Colonic mucosa (tissue), 4 donors: Measurements from ENCODE around the gene PSMD11. TPM values are rescaled to one million over a fixed set of nuclear protein-coding genes. Genes with fewer than 3 reads are reported as not detected.

Source experiments
- DNase-seq: peaks from one replicate; pipeline ENCODE4 v3.0.0-alpha.2; 2020
- H3K27ac ChIP-seq: fragments of 200-600 bp; one replicate; pipeline ENCODE4 v1.8.0; 2021
- H3K27me3 ChIP-seq: fragments of 200-600 bp; one replicate; pipeline ENCODE4 v1.8.0; 2021
- H3K36me3 ChIP-seq: fragments of 200-600 bp; one replicate; pipeline ENCODE4 v1.8.0; 2021
- H3K4me1 ChIP-seq: fragments of 200-600 bp; one replicate; pipeline ENCODE4 v1.8.0; 2021; ENCODE audit warnings: mild to moderate bottlenecking
- H3K4me3 ChIP-seq: fragments of 200-600 bp; one replicate; pipeline ENCODE4 v1.8.0; 2021
- H3K9ac ChIP-seq, 2 donors: one replicate each; pipeline ENCODE4 v1.7.0; 2013; ENCODE audit warnings: control low read depth in 2 of 2, low read depth in 2 of 2, low read length in 2 of 2
- H3K9me3 ChIP-seq: fragments of 200-600 bp; one replicate; pipeline ENCODE4 v1.8.0; 2021
- intact Hi-C: fragments of 100-400 bp; cut with DNase I; formaldehyde crosslinking; loops from one replicate; pipeline ENCODE4 v1.14.1; 2022
- total RNA-seq, 2 donors: library from RNA; stranded (reverse); fragmentation: NEBNext Ultra II Directional in 1 of 2; extraction: Animal tissue kit (Norgen Biotek cat#: 25700) in 1 of 2; gene quantifications; one replicate each; pipeline ENCODE4 v1.2.1, GENCODE V29; 2021
- TF ChIP-seq, protein P1 (sequence below): fragments of 200-600 bp; IDR thresholded peaks from one replicate; pipeline ENCODE4 v1.8.0; 2022; ENCODE audit warnings: antibody characterized with exemption, mild to moderate bottlenecking
- donor health status: healthy.
- donor health status: DM: no; HTN: no; CAD: no.
- donor health status: DM: no; HTN: no; CAD: no.

PSMD11 gene
- total RNA-seq, 2 donors from 2014 or later: 81.2 to 117 TPM

DNA sequence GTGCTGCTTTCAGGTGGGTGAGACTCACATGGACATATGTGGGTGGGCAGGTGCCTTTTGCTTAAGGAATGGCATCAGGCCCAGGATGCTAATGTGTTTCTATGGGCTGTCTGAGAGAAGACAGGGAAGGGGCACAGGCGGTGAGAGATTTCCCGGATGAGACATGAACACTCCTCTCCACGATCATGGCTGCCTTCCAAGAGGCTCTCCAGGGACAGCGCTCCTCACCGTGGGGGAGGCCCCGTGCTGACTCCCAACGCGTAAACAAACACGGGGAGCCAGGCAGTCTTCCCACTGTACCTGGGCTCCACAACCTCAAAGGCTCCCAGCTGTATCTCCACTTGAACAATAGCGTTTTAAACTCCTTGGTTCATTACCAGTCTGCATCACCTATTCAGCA is 85.3 kb downstream of the PSMD11 start:
- Histone ChIP-seq H3K4me3 (no peak overlapping the region), H3K9ac (no peak overlapping the region), H3K27me3 (no peaks in the 10 kb centered on the region), H3K4me1 (no peaks in the 10 kb centered on the region), H3K27ac (no peak overlapping the region), H3K36me3 (no peaks in the 10 kb centered on the region), H3K9me3 (no peaks in the 10 kb centered on the region)
- intact Hi-C loops: no loop called here
- TF ChIP-seq, protein P1, sequence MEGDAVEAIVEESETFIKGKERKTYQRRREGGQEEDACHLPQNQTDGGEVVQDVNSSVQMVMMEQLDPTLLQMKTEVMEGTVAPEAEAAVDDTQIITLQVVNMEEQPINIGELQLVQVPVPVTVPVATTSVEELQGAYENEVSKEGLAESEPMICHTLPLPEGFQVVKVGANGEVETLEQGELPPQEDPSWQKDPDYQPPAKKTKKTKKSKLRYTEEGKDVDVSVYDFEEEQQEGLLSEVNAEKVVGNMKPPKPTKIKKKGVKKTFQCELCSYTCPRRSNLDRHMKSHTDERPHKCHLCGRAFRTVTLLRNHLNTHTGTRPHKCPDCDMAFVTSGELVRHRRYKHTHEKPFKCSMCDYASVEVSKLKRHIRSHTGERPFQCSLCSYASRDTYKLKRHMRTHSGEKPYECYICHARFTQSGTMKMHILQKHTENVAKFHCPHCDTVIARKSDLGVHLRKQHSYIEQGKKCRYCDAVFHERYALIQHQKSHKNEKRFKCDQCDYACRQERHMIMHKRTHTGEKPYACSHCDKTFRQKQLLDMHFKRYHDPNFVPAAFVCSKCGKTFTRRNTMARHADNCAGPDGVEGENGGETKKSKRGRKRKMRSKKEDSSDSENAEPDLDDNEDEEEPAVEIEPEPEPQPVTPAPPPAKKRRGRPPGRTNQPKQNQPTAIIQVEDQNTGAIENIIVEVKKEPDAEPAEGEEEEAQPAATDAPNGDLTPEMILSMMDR: no peak
- DNase-seq: no peak

Other genes with a start within 250 kb of the PSMD11 start
- gene RHBDL3, start 178.7 kb upstream of the PSMD11 start, total RNA-seq: under 1 TPM; 0.53 to 0.62 TPM
- 10 to 100 TPM; 12.5 to 13.4 TPM for gene C17orf75, start 102.3 kb upstream of the PSMD11 start, total RNA-seq
- gene ZNF207, start 94.4 kb upstream of the PSMD11 start, total RNA-seq: 100 to 1,000 TPM; 147 to 151 TPM
- 1 to 10 TPM in 1 of 2 donors, under 1 TPM in 1; 0.98 to 1.4 TPM for gene CDK5R1, start 42.5 kb downstream of the PSMD11 start, total RNA-seq